Chondrocyte (in vitro differentiated cells): ENCODE results near the gene NF1. TPM values are rescaled to one million over a fixed set of nuclear protein-coding genes. Genes with fewer than 3 reads are reported as not detected.
A peak's percentile ranks its signal among the peaks of the same experiment; 100 is the strongest.

ENCODE experiments used
- DNase-seq: peaks from one replicate; pipeline ENCODE4 v3.0.0; 2021; ENCODE audit warnings: mixed read lengths, low spot score
- H3K27ac Mint-ChIP-seq: one replicate; pipeline ENCODE4 v1.8.0; 2021; ENCODE audit warnings: mild to moderate bottlenecking, moderate library complexity, mixed read lengths; ENCODE audit not compliant: unreplicated experiment
- H3K27me3 Mint-ChIP-seq: 2 replicates; pipeline ENCODE4 v1.8.0; 2021; ENCODE audit warnings: low read depth, mixed read lengths
- H3K36me3 Mint-ChIP-seq: 2 replicates; pipeline ENCODE4 v1.8.0; 2021; ENCODE audit warnings: low read depth, mixed read lengths
- H3K4me1 Mint-ChIP-seq: 2 replicates; pipeline ENCODE4 v1.8.0; 2021; ENCODE audit warnings: low read depth, mild to moderate bottlenecking, mixed read lengths
- H3K4me3 Mint-ChIP-seq: one replicate; pipeline ENCODE4 v1.8.0; 2021; ENCODE audit warnings: mild to moderate bottlenecking, moderate library complexity, mixed read lengths; ENCODE audit not compliant: unreplicated experiment
- H3K9me3 Mint-ChIP-seq: 2 replicates; pipeline ENCODE4 v1.8.0; 2021; ENCODE audit warnings: low read depth, mixed read lengths
- total RNA-seq: library from RNA; stranded (reverse); gene quantifications from 3 replicates; pipeline ENCODE4 v1.2.1, GENCODE V29; 2021
- TF ChIP-seq, protein P1 (sequence below): fragments of 200-600 bp; sonication (generic); IDR thresholded peaks from 2 replicates; pipeline ENCODE4 v1.5.0; 2021; ENCODE audit warnings: antibody characterized with exemption, mild to moderate bottlenecking, moderate library complexity

NF1 gene
- total RNA-seq, 1 donor from 2014 or later = 48.2 TPM

DNA sequence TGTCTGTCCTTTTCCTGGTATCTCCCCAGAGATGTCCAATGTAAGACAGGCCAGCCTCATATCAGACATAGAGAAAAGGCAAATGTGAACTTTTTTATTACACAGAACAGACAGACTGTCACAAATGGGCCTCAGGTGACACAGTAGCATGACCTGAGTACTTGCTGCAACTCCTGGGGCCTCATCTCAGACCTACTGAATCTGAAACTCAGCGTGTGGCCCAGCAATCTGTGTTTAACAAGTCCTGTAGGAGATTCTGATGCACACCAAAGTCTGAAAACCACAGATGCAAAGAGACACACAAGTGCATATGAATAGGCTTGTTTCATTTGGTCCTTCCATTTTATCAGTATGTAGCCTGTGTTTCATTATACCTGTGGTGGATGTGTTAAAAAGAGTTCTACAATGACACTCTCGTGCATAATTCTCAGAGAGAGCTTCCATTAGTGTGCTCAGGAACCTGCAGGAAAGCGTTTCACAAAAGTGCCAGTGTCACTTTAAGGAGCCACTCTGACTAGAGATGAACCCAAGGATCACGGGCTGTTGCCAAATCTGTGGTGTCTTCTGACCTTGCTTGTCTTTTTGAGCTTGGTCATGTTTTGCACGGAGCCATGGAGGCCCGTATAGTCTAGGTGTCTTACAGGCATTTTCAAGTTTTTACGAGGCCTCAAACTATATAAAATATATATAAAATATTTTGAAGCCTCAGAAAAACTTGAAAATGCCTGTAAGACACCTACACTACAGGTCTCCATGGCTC is 33.8 kb upstream of the NF1 start:
- H3K27ac Mint-ChIP-seq = no peak overlapping the region
- no peaks in the 10 kb centered on the region for H3K9me3 Mint-ChIP-seq
- no peak overlapping the region for H3K4me3 Mint-ChIP-seq
- no peak for DNase-seq
- TF ChIP-seq, protein P1, sequence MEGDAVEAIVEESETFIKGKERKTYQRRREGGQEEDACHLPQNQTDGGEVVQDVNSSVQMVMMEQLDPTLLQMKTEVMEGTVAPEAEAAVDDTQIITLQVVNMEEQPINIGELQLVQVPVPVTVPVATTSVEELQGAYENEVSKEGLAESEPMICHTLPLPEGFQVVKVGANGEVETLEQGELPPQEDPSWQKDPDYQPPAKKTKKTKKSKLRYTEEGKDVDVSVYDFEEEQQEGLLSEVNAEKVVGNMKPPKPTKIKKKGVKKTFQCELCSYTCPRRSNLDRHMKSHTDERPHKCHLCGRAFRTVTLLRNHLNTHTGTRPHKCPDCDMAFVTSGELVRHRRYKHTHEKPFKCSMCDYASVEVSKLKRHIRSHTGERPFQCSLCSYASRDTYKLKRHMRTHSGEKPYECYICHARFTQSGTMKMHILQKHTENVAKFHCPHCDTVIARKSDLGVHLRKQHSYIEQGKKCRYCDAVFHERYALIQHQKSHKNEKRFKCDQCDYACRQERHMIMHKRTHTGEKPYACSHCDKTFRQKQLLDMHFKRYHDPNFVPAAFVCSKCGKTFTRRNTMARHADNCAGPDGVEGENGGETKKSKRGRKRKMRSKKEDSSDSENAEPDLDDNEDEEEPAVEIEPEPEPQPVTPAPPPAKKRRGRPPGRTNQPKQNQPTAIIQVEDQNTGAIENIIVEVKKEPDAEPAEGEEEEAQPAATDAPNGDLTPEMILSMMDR = no peak
- H3K27me3 Mint-ChIP-seq = no peaks in the 10 kb centered on the region
- H3K36me3 Mint-ChIP-seq = peaks cover 2% of the 10 kb centered on the region
- H3K4me1 Mint-ChIP-seq = no peaks in the 10 kb centered on the region

DNA sequence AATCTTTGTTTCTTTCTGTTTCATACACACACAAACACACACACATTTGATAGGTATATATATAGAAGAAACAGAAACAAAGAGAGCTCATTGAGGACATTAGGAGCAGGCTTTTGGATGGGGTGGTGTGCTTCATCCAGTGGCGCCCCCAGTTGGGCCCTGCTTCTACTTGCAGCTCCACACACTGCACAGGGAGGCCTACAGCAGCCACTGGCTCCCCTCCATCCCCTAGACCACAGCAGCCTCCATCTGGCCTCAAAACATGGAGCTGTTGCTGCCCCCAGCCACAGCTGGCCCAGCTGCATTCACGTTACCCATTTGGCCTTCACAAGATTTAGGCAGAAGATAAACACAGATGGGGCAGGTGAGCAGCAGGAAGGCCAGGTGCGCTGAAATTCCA is 33.1 kb upstream of the NF1 start:
- H3K36me3 Mint-ChIP-seq = peaks cover 3% of the 10 kb centered on the region
- TF ChIP-seq, protein P1 = peak; percentile 16
- no peaks in the 10 kb centered on the region for H3K4me1 Mint-ChIP-seq
- no peak for DNase-seq
- no peaks in the 10 kb centered on the region for H3K9me3 Mint-ChIP-seq
- no peak overlapping the region for H3K4me3 Mint-ChIP-seq
- no peaks in the 10 kb centered on the region for H3K27me3 Mint-ChIP-seq
- H3K27ac Mint-ChIP-seq = no peak overlapping the region

DNA sequence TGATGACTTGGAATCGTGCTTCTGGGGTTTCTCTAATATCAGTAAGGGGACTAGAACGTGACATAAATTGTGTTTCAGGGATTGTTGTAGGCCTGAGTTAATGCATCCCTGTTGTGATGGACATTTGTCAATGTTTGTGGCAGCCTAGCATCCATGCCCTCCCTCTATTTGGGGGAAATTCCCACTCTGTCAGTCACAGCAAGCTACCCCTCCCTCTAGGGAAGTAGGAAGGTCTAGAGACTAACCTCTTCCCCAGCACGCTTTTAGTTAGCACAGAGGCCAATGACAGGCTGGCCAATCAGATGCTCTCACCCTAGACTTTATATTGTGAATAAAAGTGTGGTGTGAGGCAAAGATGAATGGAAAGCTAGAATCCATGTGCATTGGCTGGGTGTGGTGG is 32.4 kb upstream of the NF1 start:
- no peaks in the 10 kb centered on the region for H3K27me3 Mint-ChIP-seq
- no peak overlapping the region for H3K4me3 Mint-ChIP-seq
- H3K9me3 Mint-ChIP-seq = no peaks in the 10 kb centered on the region
- DNase-seq = no peak
- no peak overlapping the region for H3K27ac Mint-ChIP-seq
- TF ChIP-seq, protein P1 = no peak
- peaks cover 3% of the 10 kb centered on the region for H3K36me3 Mint-ChIP-seq
- peaks cover under 1% of the 10 kb centered on the region for H3K4me1 Mint-ChIP-seq

DNA sequence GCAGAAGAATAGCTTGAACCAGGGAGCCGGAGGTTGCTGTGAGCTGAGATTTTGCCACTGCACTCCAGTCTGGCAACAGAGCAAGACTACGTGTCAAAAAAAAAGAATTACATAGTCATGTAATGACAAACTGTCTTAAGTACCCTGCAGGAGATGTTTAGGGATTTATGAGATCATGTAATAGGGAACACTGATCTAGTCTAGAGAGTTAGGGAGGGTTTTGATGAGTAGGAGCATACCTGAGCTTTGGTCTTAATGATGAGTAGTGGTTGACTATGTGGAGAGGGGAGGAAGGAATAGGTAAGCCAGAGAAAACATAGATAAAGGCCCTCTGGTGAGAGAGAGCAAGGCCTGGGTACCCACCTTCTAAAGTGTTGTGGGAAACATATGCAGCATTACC is 30.1 kb upstream of the NF1 start:
- Mint-ChIP-seq H3K4me3 (no peak overlapping the region), H3K4me1 (peaks cover 11% of the 10 kb centered on the region), H3K27me3 (no peaks in the 10 kb centered on the region), H3K9me3 (no peaks in the 10 kb centered on the region), H3K36me3 (peaks cover 2% of the 10 kb centered on the region), H3K27ac (no peak overlapping the region)
- DNase-seq = no peak
- TF ChIP-seq, protein P1 = no peak

DNA sequence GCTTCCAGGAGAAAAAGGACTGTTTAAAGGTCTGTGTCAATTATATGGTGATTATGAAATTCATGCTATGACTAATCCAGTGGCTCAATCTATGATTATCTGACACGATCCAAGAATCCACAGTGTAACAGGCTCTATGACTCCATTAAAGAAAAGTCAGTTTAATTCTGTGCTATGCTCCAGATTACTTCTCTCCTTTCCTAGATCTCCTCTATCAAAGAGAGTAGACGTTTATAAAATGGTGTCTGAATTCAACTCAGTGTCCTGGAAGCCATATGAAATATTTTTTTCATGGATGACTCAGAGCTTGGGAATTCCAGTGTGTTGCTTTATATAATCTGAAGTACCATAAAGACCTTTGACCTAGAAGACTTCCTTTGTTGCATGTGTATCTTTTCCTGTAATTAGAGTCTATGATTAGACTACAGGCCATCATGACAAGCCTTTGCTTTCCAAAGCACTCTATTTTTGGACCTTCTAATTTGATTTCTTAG is 27.0 kb upstream of the NF1 start:
- H3K4me1 Mint-ChIP-seq = peaks cover 17% of the 10 kb centered on the region
- TF ChIP-seq, protein P1 = no peak
- no peak overlapping the region for H3K4me3 Mint-ChIP-seq
- H3K36me3 Mint-ChIP-seq = peaks cover 2% of the 10 kb centered on the region
- no peak for DNase-seq
- H3K27ac Mint-ChIP-seq = peak overlapping the region; percentile 49
- no peaks in the 10 kb centered on the region for H3K9me3 Mint-ChIP-seq
- no peaks in the 10 kb centered on the region for H3K27me3 Mint-ChIP-seq
